SIG-M5 (cell line): ENCODE results near the gene OR56A1.

Experiments used
- DNase-seq: peaks from one replicate; lab custom pipeline; 2025; lab: John Stamatoyannopoulos, UW

OR56A1 gene

DNA sequence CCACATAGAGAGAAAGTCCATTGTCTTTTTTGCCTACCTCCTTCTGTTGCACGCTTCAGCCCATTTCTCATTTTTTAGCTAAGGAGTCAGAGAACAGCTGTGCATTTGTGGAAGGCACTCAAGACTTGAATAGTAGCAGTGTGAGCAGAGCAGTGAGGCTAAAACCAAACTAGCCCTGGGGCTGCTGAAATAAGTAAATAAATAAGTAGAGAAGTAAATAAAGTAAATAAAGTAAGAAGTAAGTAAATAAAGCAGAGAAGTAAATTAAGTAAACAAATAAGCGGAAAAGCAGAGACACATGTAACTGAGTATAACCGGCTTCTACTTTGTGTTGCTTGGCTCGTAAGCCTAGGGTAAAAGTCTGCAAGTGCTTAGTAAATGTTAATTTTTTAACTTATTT, 41.4 kb downstream of the OR56A1 start:
- DNase-seq = no peak

DNA sequence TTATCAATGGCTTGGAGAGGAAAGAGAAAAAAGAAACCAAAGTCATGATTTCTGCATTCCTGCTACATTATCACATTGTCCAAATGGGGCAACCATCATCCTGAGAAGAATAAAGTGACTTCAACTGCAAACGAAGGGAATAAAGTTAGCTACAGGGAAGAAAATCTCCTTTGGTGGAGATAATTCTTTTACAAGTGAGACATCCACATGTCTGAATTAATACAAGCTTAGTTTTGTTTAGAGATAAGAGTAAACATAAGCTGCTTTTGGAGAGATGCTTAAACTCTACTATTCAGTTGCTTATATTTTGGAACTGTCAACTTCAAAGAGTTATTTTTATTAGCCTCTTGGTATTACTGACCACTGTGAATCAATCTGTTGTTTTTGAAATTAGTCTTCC, 43.7 kb downstream of the OR56A1 start, which contains the start of gene OR52L1:
Gene OR52L1 (minus strand): TSS at position 101 of the 400 bp plus-strand sequence. CDS start 55 bp downstream, at position 46.
- DNase-seq = no peak

DNA sequence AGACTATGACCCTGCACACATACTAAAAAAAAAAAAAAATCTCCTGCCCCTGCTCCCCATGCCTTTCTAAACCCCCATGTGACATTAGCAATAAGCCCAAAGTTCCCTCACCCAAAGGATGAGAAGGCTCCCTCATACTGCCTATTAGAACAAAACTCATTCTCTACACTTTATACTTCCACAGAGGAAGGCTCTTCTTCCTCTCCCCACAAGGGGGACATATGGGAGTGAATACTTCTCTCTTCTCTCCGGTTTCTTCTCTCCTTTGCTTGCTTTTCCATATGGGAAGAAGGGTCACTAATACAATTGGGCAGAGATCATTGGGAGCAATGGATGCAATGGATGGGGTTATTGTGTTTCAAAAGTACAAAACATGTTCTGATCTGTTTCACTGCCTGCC, 47.1 kb downstream of the OR56A1 start:
- DNase-seq = no peak

DNA sequence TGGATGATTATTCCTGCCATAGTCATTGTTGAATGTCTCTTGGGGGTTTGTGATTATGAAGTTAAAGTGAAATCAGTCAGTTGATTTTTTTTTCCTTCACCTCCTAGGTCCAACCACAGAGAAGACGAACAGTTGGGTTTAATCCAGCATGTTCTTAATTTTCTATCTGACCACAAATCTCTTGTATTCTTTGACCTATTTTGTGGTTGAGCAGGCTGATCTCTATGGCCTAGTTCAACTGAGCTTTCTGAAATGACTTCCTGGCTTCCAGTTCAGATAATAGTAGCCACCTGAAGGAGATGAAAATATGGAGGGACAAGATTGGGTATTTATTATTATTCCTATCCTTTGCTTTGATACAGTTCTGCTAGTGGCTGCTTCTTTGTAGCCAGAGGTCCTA, 57.0 kb downstream of the OR56A1 start:
- DNase-seq = no peak
